ENCODE results near the gene C5orf46.
A peak's percentile ranks its signal among the peaks of the same experiment; 100 is the strongest.

The C5orf46 gene

GRCh38 chr5:147887930-147888329, 18.4 kb downstream of the C5orf46 start:
- H3K27me3 ChIP-seq (ENCODE audit: insufficient read depth, low read length, poor library complexity): no peaks in the 10 kb centered on the region
- H3K4me3 ChIP-seq (ENCODE audit: low read depth in 1 of 2, low read length in 2 of 2): no peak overlapping the region
- no peak overlapping the region for H3K9ac ChIP-seq (ENCODE audit: low read depth, low read length)
- no peak overlapping the region for H3K4me2 ChIP-seq (ENCODE audit: insufficient read depth, low read length)
- no peaks in the 10 kb centered on the region for H3K79me2 ChIP-seq (ENCODE audit: insufficient read depth, low read length)
- H3K4me1 ChIP-seq (ENCODE audit: insufficient read depth, low read length): no peaks in the 10 kb centered on the region
- H3K36me3 ChIP-seq (ENCODE audit: insufficient read depth, low read length): no peaks in the 10 kb centered on the region
- DNase-seq: no peak
- no peaks in the 10 kb centered on the region for H3K9me3 ChIP-seq (ENCODE audit: insufficient read depth, low read length, severe bottlenecking)
- H4K20me1 ChIP-seq (ENCODE audit: insufficient read depth, low read length): no peaks in the 10 kb centered on the region
- no peak overlapping the region for H2AFZ ChIP-seq (ENCODE audit: low read depth, low read length)
- TF ChIP-seq, protein P1, sequence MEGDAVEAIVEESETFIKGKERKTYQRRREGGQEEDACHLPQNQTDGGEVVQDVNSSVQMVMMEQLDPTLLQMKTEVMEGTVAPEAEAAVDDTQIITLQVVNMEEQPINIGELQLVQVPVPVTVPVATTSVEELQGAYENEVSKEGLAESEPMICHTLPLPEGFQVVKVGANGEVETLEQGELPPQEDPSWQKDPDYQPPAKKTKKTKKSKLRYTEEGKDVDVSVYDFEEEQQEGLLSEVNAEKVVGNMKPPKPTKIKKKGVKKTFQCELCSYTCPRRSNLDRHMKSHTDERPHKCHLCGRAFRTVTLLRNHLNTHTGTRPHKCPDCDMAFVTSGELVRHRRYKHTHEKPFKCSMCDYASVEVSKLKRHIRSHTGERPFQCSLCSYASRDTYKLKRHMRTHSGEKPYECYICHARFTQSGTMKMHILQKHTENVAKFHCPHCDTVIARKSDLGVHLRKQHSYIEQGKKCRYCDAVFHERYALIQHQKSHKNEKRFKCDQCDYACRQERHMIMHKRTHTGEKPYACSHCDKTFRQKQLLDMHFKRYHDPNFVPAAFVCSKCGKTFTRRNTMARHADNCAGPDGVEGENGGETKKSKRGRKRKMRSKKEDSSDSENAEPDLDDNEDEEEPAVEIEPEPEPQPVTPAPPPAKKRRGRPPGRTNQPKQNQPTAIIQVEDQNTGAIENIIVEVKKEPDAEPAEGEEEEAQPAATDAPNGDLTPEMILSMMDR (IDR thresholded peaks at IDR 0.05; ENCODE audit: borderline replicate concordance, extremely low read depth, low read length, poor library complexity, severe bottlenecking): no peak
- TF ChIP-seq EZH2 (IDR thresholded peaks at IDR 0.05; ENCODE audit: borderline replicate concordance, low read depth, low read length, severe bottlenecking): no peak
- ATAC-seq (ENCODE audit: insufficient read depth, low read depth): no peak
- no peak overlapping the region for H3K27ac ChIP-seq (ENCODE audit: low read length)

DNA sequence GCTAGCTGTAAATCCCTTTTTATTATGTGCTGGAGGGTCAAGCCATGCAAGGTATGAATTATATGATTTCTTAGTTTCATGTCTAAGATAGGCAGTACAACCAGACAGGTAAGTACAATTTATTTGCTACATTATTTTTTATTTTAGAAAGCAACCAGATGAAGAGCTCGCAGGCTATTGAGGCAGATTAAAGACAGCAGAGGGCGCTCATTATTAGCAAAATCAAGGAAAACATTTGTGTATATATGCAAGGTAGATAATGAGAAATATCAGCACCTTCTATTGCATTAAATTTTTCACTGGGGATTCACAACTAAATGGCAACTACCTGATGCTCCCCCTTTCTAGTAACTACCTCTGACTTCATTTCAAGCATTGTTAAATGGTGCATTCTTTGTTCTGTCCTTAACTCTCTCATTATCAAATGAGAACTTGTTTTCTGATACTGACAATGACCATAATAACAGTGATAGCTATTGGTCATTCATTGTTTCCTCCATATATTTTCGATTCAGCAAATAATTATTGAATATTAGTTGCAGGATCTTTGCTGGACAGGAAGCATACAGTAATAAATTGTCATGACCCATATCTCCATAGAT, 19.2 kb downstream of the C5orf46 start:
- ATAC-seq (ENCODE audit: insufficient read depth, low read depth) (no peak), DNase-seq (no peak)
- no peak overlapping the region for H3K27ac ChIP-seq (ENCODE audit: low read length)
- no peak overlapping the region for H2AFZ ChIP-seq (ENCODE audit: low read depth, low read length)
- no peak overlapping the region for H3K4me3 ChIP-seq (ENCODE audit: low read depth in 1 of 2, low read length in 2 of 2)
- H3K4me2 ChIP-seq (ENCODE audit: insufficient read depth, low read length): no peak overlapping the region
- no peaks in the 10 kb centered on the region for H3K79me2 ChIP-seq (ENCODE audit: insufficient read depth, low read length)
- no peaks in the 10 kb centered on the region for H3K4me1 ChIP-seq (ENCODE audit: insufficient read depth, low read length)
- TF ChIP-seq, protein P1 (IDR thresholded peaks at IDR 0.05; ENCODE audit: borderline replicate concordance, extremely low read depth, low read length, poor library complexity, severe bottlenecking): peak; percentile 50
- no peak for TF ChIP-seq EZH2 (IDR thresholded peaks at IDR 0.05; ENCODE audit: borderline replicate concordance, low read depth, low read length, severe bottlenecking)
- H3K27me3 ChIP-seq (ENCODE audit: insufficient read depth, low read length, poor library complexity): no peaks in the 10 kb centered on the region
- no peaks in the 10 kb centered on the region for H4K20me1 ChIP-seq (ENCODE audit: insufficient read depth, low read length)
- H3K9me3 ChIP-seq (ENCODE audit: insufficient read depth, low read length, severe bottlenecking): no peaks in the 10 kb centered on the region
- H3K36me3 ChIP-seq (ENCODE audit: insufficient read depth, low read length): no peaks in the 10 kb centered on the region
- no peak overlapping the region for H3K9ac ChIP-seq (ENCODE audit: low read depth, low read length)

DNA sequence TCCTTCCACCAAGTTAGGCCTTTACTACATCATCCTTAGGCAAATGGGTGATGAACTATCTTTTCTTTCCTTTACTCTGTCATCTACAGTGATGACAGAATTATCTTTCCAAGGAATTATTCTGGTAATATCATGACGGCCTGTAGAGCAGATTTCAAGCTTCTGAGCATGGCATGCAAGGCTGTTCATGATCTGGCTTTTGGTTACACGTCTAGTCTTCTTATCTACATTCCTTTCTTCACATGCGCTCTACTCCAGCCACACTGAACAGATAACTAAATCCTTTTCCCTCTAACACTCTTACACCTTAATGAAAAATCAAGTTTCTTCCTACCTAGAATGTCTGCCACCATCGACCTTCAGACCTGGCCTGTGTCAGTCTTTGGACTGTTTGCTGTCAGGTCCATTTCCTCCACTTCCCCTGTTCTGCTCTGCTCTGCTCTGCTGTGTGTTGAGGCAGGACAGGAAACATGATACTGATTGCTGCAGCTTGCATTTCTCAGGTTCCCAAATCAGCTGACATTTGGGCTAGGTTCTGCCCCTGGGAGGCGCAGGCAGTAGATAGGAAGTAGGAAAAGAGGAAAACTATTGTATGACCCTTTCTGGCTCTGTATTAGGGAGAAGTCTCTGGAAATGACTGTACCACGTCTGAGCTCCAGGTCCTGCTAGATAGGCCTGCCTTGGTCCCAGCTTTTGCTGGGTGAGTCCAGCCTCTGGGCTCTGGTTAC, 23.6 kb downstream of the C5orf46 start:
- DNase-seq: no peak
- no peak for TF ChIP-seq EZH2 (IDR thresholded peaks at IDR 0.05; ENCODE audit: borderline replicate concordance, low read depth, low read length, severe bottlenecking)
- TF ChIP-seq, protein P1 (IDR thresholded peaks at IDR 0.05; ENCODE audit: borderline replicate concordance, extremely low read depth, low read length, poor library complexity, severe bottlenecking): no peak

More for the DNA sequence above, 23.6 kb downstream of the C5orf46 start:
- Histone ChIP-seq H3K36me3 (ENCODE audit: insufficient read depth, low read length) (no peaks in the 10 kb centered on the region), H3K4me1 (ENCODE audit: insufficient read depth, low read length) (no peaks in the 10 kb centered on the region), H3K4me2 (ENCODE audit: insufficient read depth, low read length) (no peak overlapping the region), H3K79me2 (ENCODE audit: insufficient read depth, low read length) (no peaks in the 10 kb centered on the region), H3K4me3 (ENCODE audit: low read depth in 1 of 2, low read length in 2 of 2) (no peak overlapping the region), H3K9ac (ENCODE audit: low read depth, low read length) (no peak overlapping the region), H4K20me1 (ENCODE audit: insufficient read depth, low read length) (no peaks in the 10 kb centered on the region), H2AFZ (ENCODE audit: low read depth, low read length) (no peak overlapping the region), H3K27ac (ENCODE audit: low read length) (no peak overlapping the region), H3K27me3 (ENCODE audit: insufficient read depth, low read length, poor library complexity) (peaks cover 3% of the 10 kb centered on the region), H3K9me3 (ENCODE audit: insufficient read depth, low read length, severe bottlenecking) (no peaks in the 10 kb centered on the region)
- no peak for ATAC-seq (ENCODE audit: insufficient read depth, low read depth)
